Transverse colon (tissue), 4 donors: Measurements from ENCODE around the gene ALOX5AP. TPM values are rescaled to one million over a fixed set of nuclear protein-coding genes. Genes with fewer than 3 reads are reported as not detected.

ENCODE experiments used
- DNase-seq: peaks from one replicate; pipeline ENCODE4 v3.0.0-alpha.2; 2019
- H3K27ac ChIP-seq, 4 donors: fragments of 200-600 bp; sonication (generic); 2 replicates each; pipeline ENCODE4 v1.5.1; 2016 to 2018; ENCODE audit warnings: inconsistent platforms in 4 of 4
- H3K27me3 ChIP-seq: fragments of 200-600 bp; sonication (generic); 2 replicates; pipeline ENCODE4 v1.5.1; 2017; ENCODE audit warnings: inconsistent platforms
- H3K36me3 ChIP-seq, 4 donors: fragments of 200-600 bp; sonication (generic); 2 replicates each; pipeline ENCODE4 v1.5.1; 2017 to 2019; ENCODE audit warnings: inconsistent platforms in 4 of 4
- H3K4me1 ChIP-seq, 4 donors: fragments of 200-600 bp; sonication (generic); 2 replicates each; pipeline ENCODE4 v1.5.1; 2017 to 2020; ENCODE audit warnings: inconsistent platforms in 4 of 4
- H3K4me3 ChIP-seq, 4 donors: fragments of 200-600 bp; sonication (generic); 1 replicate in 1 of 4; 2 replicates in 3 of 4; pipeline versions ENCODE4 v1.5.1 to v1.6.1; 2017 to 2019; ENCODE audit warnings: inconsistent platforms in 4 of 4
- H3K9me3 ChIP-seq, 2 donors: fragments of 200-600 bp; sonication (generic); 2 replicates each; pipeline ENCODE4 v1.5.1; 2017 to 2019; ENCODE audit warnings: inconsistent platforms in 2 of 2
- CTCF ChIP-seq, 5 experiments: fragments of 200-600 bp in 3 of 5; fragments of 450-650 bp in 2 of 5; sonication (generic) in 3 of 5; IDR thresholded peaks; 1 replicate in 2 of 5; 2 replicates in 3 of 5; pipeline ENCODE4 v1.5.1; 2016 to 2017; ENCODE audit warnings: antibody characterized with exemption in 5 of 5, inconsistent platforms in 3 of 5, mild to moderate bottlenecking in 2 of 5, moderate library complexity in 1 of 5
- EP300 ChIP-seq: sonication (generic); formaldehyde crosslinking; IDR thresholded peaks from one replicate; pipeline ENCODE4 v1.6.1; 2017; ENCODE audit warnings: antibody characterized with exemption, low read depth
- POLR2A ChIP-seq: fragments of 450-650 bp; IDR thresholded peaks from one replicate; pipeline ENCODE4 v1.6.1; 2016; ENCODE audit warnings: antibody characterized with exemption, mild to moderate bottlenecking, moderate library complexity
- POLR2AphosphoS5 ChIP-seq, 3 donors: sonication (generic); formaldehyde crosslinking; IDR thresholded peaks; one replicate each; pipeline ENCODE4 v1.6.1; 2016; ENCODE audit warnings: antibody characterized with exemption in 3 of 3
- WGBS, 2 donors: methylation state at CpG; one replicate each; pipeline ENCODE4 v1.1.5; 2018; ENCODE audit warnings: low coverage in 1 of 2; 5-methylcytosine and 5-hydroxymethylcytosine counted together
- in situ Hi-C, 4 donors: fragments of 200-750 bp; cut with MboI; loops; one replicate each; pipeline versions ENCODE4 v1.15.0 to v1.15.1; 2017; ENCODE audit warnings: low sequenced_read_pairs in 3 of 4, low pct_ligation_motif_present in 1 of 4, low pct_unique_long_range_greater_than_20kb in 1 of 4
- intact Hi-C: fragments of 100-400 bp; cut with DNase I; formaldehyde crosslinking; loops from one replicate; pipeline ENCODE4 v1.15.1; 2023; ENCODE audit warnings: low total_unique reads
- total RNA-seq, 4 donors: library from RNA; depleted of rRNA; stranded (reverse); fragments of >200 nt; gene quantifications; one replicate each; pipeline ENCODE4 v1.1.0, GENCODE V29; 2016

ALOX5AP gene
- total RNA-seq, 4 donors from 2014 or later: 1.2 to 18.7 (median 14.1) TPM

GRCh38 chr13:30776661-30777060 lies 41.3 kb downstream of the ALOX5AP start:
- peaks cover 0 to 4% (median 0%) of the 10 kb centered on the region in 4 donors for H3K4me1 ChIP-seq
- no peaks in the 10 kb centered on the region for H3K27me3 ChIP-seq
- TF ChIP-seq POLR2A: no peak
- TF ChIP-seq POLR2AphosphoS5 (IDR thresholded peaks at IDR 0.05): no peak
- no peak for TF ChIP-seq EP300
- no peak for TF ChIP-seq CTCF (IDR thresholded peaks at IDR 0.05)
- no peaks in the 10 kb centered on the region for H3K36me3 ChIP-seq
- no peak overlapping the region for H3K27ac ChIP-seq
- in situ Hi-C loops: no loop called here
- intact Hi-C loops: no loop called here
- WGBS, 2 donors: 92 to 93% methylated on average over 2 of the region's 2 CpGs
- H3K9me3 ChIP-seq: no peaks in the 10 kb centered on the region
- DNase-seq: no peak
- H3K4me3 ChIP-seq: no peak overlapping the region

DNA sequence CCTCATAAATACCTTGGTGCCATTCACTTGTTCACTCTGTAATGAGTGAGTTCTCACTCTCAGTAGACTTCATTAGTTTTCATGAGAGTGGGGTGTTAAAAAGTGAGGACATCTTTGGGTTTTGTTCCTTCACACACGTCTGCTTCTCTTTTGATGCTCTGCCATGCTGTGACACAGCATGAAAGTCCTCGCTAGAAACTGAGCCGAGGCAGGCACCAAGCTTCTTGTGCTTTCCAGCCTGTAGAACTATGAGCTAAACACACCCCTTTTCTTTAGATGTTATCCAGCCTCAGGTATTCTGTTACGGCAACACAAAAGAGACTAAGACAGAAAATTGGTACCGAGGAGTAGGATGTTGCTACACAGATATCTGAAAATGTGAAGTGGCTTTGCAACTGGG lies 43.7 kb downstream of the ALOX5AP start:
- no peak overlapping the region for H3K27ac ChIP-seq
- DNase-seq: no peak
- TF ChIP-seq CTCF (IDR thresholded peaks at IDR 0.05) (no peak), POLR2AphosphoS5 (IDR thresholded peaks at IDR 0.05) (no peak), POLR2A (no peak), EP300 (no peak)
- intact Hi-C loops (no loop called here), in situ Hi-C loops (no loop called here)
- no peaks in the 10 kb centered on the region for H3K9me3 ChIP-seq
- peaks cover 0 to 4% (median 0%) of the 10 kb centered on the region in 4 donors for H3K4me1 ChIP-seq
- H3K36me3 ChIP-seq: no peaks in the 10 kb centered on the region
- 85 to 94% methylated on average over 5 of the region's 5 CpGs for WGBS, 2 donors
- no peaks in the 10 kb centered on the region for H3K27me3 ChIP-seq
- no peak overlapping the region for H3K4me3 ChIP-seq

DNA sequence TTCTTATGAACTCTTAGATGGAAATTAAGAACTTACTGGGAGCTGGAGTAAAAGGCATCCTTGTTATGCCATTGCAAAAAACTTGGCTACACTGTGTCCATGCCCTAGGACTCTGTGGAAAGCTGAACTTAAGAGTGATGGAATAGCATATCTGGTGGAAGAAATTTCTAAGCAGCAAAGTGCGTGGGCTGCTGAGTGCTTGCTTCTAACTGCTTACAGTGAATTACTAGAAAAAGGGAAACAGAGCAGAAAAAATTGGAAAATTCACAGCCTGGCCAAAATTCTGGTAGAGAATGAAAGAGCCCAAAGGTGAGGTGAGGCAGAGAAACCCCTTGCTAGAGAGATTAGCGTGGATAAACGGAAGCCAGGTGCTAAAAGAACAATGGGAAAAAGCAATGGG lies 44.3 kb downstream of the ALOX5AP start:
- Histone ChIP-seq H3K4me3 (no peak overlapping the region), H3K36me3 (no peaks in the 10 kb centered on the region), H3K4me1 (peaks cover 0 to 4% (median 0%) of the 10 kb centered on the region in 4 donors), H3K27ac (no peak overlapping the region), H3K9me3 (no peaks in the 10 kb centered on the region), H3K27me3 (no peaks in the 10 kb centered on the region)
- 77 to 89% methylated on average over 3 of the region's 3 CpGs for WGBS, 2 donors
- TF ChIP-seq EP300 (no peak), POLR2AphosphoS5 (IDR thresholded peaks at IDR 0.05) (no peak), CTCF (IDR thresholded peaks at IDR 0.05) (no peak), POLR2A (no peak)
- DNase-seq: no peak
- in situ Hi-C loops (no loop called here), intact Hi-C loops (no loop called here)

DNA sequence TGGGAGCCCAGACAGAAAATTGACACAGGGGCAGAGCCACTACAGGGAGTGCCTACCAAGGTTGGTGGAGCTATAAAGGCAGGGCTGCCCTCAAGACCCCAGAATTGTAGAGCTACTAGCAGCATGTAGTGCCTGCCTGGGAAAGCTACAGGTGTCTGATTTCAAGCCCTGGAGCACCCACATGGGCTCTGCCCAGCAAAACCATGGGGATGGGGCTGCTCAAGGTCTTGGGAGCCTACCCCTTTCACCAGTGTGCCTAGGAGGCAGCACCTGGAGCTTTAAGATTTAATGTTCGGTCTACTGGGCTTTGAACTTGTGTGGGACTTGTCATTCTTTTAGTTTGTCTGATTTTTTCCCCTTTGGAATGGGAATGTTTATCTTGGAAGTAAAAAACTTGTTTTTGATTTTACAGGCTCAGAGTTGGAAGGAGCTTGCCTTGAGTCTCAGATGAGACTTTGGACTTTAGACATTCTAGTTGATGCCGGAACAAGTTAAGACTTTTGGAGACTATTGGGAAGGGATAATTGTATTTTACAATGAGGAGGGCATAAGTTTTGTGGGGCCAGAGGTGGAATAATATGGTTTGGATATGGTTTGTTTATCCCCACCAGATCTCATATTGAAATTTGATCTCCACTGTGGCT lies 45.1 kb downstream of the ALOX5AP start:
- no peaks in the 10 kb centered on the region for H3K9me3 ChIP-seq
- in situ Hi-C loops (no loop called here), intact Hi-C loops (no loop called here)
- H3K27me3 ChIP-seq: no peaks in the 10 kb centered on the region
- H3K27ac ChIP-seq: no peak overlapping the region
- H3K4me3 ChIP-seq: no peak overlapping the region
- TF ChIP-seq EP300 (no peak), POLR2AphosphoS5 (IDR thresholded peaks at IDR 0.05) (no peak), CTCF (IDR thresholded peaks at IDR 0.05) (no peak), POLR2A (no peak)
- 55 to 70% methylated on average over 2 of the region's 2 CpGs for WGBS, 2 donors
- H3K36me3 ChIP-seq: no peaks in the 10 kb centered on the region
- no peak for DNase-seq
- H3K4me1 ChIP-seq: peaks cover 0 to 4% (median 0%) of the 10 kb centered on the region in 4 donors
